MM.1S (cell line): ENCODE data around the gene RNF25.

Experiments
- DNase-seq: peaks from one replicate; pipeline ENCODE4 v3.0.0-alpha.2; 2015
- H2AFZ ChIP-seq: fragments of 300-600 bp; sonication (generic); 2 replicates; pipeline ENCODE4 v1.6.0; 2016; ENCODE audit warnings: antibody characterized with exemption, low read length
- H3F3A ChIP-seq: fragments of 300-600 bp; sonication (generic); 2 replicates; pipeline ENCODE4 v1.6.1; 2016; ENCODE audit warnings: mild to moderate bottlenecking, antibody characterized with exemption, low read length, moderate library complexity, mixed read lengths; ENCODE audit not compliant: insufficient read depth
- H3K27ac ChIP-seq: fragments of 300-600 bp; sonication (generic); 2 replicates; pipeline ENCODE4 v1.5.1; 2016; ENCODE audit warnings: mild to moderate bottlenecking, low read length
- H3K27me3 ChIP-seq: fragments of 300-600 bp; sonication (generic); replicated peaks from 2 replicates; pipeline ENCODE4 v1.6.0; 2016; ENCODE audit warnings: low read length; ENCODE audit not compliant: insufficient read depth
- H3K36me3 ChIP-seq: fragments of 300-600 bp; sonication (generic); replicated peaks from 2 replicates; pipeline ENCODE4 v1.6.1; 2016; ENCODE audit warnings: mild to moderate bottlenecking, low read length, mixed read lengths; ENCODE audit not compliant: insufficient read depth
- H3K4me1 ChIP-seq: fragments of 300-600 bp; sonication (generic); 2 replicates; pipeline ENCODE4 v1.6.1; 2016; ENCODE audit warnings: low read length, mixed read lengths
- H3K4me2 ChIP-seq: fragments of 300-600 bp; sonication (generic); 2 replicates; pipeline ENCODE4 v1.6.0; 2016; ENCODE audit warnings: low read depth, low read length
- H3K4me3 ChIP-seq: fragments of 300-600 bp; sonication (generic); 2 replicates; pipeline ENCODE4 v1.5.1; 2016; ENCODE audit warnings: low read length, mixed read lengths
- H3K79me2 ChIP-seq: fragments of 300-600 bp; sonication (generic); 2 replicates; pipeline ENCODE4 v1.6.1; 2016; ENCODE audit warnings: mixed run types, low read length, mixed read lengths
- H3K9ac ChIP-seq: fragments of 300-600 bp; sonication (generic); 2 replicates; pipeline ENCODE4 v1.6.1; 2016; ENCODE audit warnings: low read length, mixed read lengths
- H3K9me2 ChIP-seq: fragments of 300-600 bp; sonication (generic); replicated peaks from 2 replicates; pipeline ENCODE4 v1.6.1; 2016; ENCODE audit warnings: mild to moderate bottlenecking, low read length, mixed read lengths; ENCODE audit not compliant: insufficient read depth
- H3K9me3 ChIP-seq: fragments of 300-600 bp; sonication (generic); replicated peaks from 2 replicates; pipeline ENCODE4 v1.6.1; 2016; ENCODE audit warnings: mild to moderate bottlenecking, low read length, mixed read lengths; ENCODE audit not compliant: insufficient read depth
- H4K20me1 ChIP-seq: fragments of 300-600 bp; sonication (generic); 2 replicates; pipeline ENCODE4 v1.6.1; 2016; ENCODE audit warnings: mild to moderate bottlenecking, low read length, moderate library complexity, mixed read lengths; ENCODE audit not compliant: insufficient read depth
- CTCF ChIP-seq: fragments of 300-600 bp; sonication (generic); IDR thresholded peaks from 2 replicates; pipeline ENCODE4 v1.5.1; 2016; ENCODE audit warnings: antibody characterized with exemption, low read length, mixed read lengths
- EZH2 ChIP-seq: fragments of 300-600 bp; sonication (generic); optimal IDR thresholded peaks from 2 replicates; pipeline ENCODE3; 2017; ENCODE audit warnings: low read depth, mild to moderate bottlenecking, antibody characterized with exemption, low read length, mixed read lengths
- EZH2phosphoT487 ChIP-seq: fragments of 300-600 bp; sonication (generic); IDR thresholded peaks from 2 replicates; pipeline ENCODE4 v1.6.1; 2018; ENCODE audit warnings: antibody characterized with exemption, low read length

The RNF25 gene

DNA sequence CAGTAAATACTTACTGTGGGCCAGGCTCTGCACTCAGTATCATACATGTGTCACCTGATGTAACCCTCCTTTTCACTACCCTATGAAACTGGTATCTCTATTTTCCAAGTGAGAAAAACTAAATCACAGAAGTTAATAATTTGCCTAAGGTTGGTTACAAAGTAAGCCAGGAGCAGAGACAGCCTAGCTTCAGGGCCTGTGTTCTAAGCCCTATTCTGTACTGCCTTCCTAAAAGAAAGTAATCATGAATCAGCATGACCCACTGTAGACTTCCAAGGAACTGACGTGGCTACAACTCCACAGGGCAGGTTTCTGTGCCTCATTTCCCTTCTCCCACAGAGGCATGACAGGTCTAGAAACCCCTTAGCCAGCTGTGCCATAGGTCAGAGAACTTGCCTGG, 26.7 kb downstream of the RNF25 start:
- H3K36me3 ChIP-seq, result peaks cover 15% of the 10 kb centered on the region
- TF ChIP-seq CTCF (no peak), EZH2phosphoT487 (no peak), EZH2 (no peak)

DNA sequence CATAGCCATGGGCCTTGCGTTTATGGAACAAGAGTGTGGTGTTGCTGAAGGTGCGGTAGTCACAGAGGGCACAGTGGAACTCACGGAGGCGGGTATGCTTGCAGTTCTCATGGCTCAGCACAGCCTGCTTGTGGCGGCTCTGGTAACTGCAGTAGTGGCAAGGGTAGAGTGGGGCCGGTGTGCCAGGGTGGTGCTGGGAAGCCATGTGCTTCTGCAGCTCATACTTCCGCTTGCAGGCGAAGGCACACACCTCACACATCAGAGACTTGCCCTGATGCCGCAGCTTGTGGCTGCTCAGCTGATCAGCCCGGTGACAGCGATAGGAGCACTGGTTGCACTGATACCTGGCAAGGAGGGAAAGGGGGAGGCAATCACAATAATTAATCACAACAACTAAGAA, 27.1 kb downstream of the RNF25 start:
- DNase-seq, result no peak
- Histone ChIP-seq H3K9ac (no peak overlapping the region), H3K36me3 (peaks cover 15% of the 10 kb centered on the region), H3K4me2 (no peak overlapping the region), H4K20me1 (no peaks in the 10 kb centered on the region), H3F3A (no peaks in the 10 kb centered on the region), H3K27me3 (no peaks in the 10 kb centered on the region), H3K79me2 (peaks cover 18% of the 10 kb centered on the region), H3K9me3 (no peaks in the 10 kb centered on the region), H2AFZ (no peak overlapping the region), H3K4me1 (no peaks in the 10 kb centered on the region), H3K4me3 (no peak overlapping the region), H3K27ac (no peak overlapping the region), H3K9me2 (no peaks in the 10 kb centered on the region)
- TF ChIP-seq EZH2phosphoT487, result no peak
- no peak for TF ChIP-seq CTCF
- TF ChIP-seq EZH2, result no peak

More for the DNA sequence above, 26.7 kb downstream of the RNF25 start:
- Histone ChIP-seq H3K4me1 (no peaks in the 10 kb centered on the region), H3K79me2 (peaks cover 18% of the 10 kb centered on the region), H3F3A (no peaks in the 10 kb centered on the region), H3K9me2 (no peaks in the 10 kb centered on the region), H3K9me3 (no peaks in the 10 kb centered on the region), H4K20me1 (no peaks in the 10 kb centered on the region), H2AFZ (no peak overlapping the region), H3K4me2 (no peak overlapping the region), H3K27ac (no peak overlapping the region), H3K9ac (no peak overlapping the region), H3K4me3 (no peak overlapping the region), H3K27me3 (no peaks in the 10 kb centered on the region)
- no peak for DNase-seq

- H4K20me1 ChIP-seq, result no peaks in the 10 kb centered on the region
- H3K9me2 ChIP-seq, result no peaks in the 10 kb centered on the region
- no peak overlapping the region for H3K27ac ChIP-seq
- H3K9me3 ChIP-seq, result no peaks in the 10 kb centered on the region
- no peaks in the 10 kb centered on the region for H3K4me1 ChIP-seq
- no peak for DNase-seq
- no peak overlapping the region for H3K9ac ChIP-seq
- no peak overlapping the region for H3K4me3 ChIP-seq
- H3F3A ChIP-seq, result no peaks in the 10 kb centered on the region
- H3K4me2 ChIP-seq, result no peak overlapping the region
- no peak overlapping the region for H2AFZ ChIP-seq
- TF ChIP-seq CTCF (no peak), EZH2 (no peak), EZH2phosphoT487 (no peak)
- peaks cover 15% of the 10 kb centered on the region for H3K79me2 ChIP-seq
- H3K36me3 ChIP-seq, result peaks cover 15% of the 10 kb centered on the region
- no peaks in the 10 kb centered on the region for H3K27me3 ChIP-seq
Measured at GRCh38 chr2:218643751-218644310, 28.0 kb downstream of the RNF25 start.
